Uterus (tissue), 2 donors: ENCODE measurements around the gene TMEM178A.

Experiments used
- CTCF ChIP-seq, 4 experiments: fragments of 200-600 bp in 2 of 4; fragments of 450-650 bp in 2 of 4; sonication (generic) in 2 of 4; IDR thresholded peaks; one replicate each; pipeline ENCODE4 v1.5.1; 2016 to 2019; ENCODE audit warnings: antibody characterized with exemption in 4 of 4, mild to moderate bottlenecking in 2 of 4, moderate library complexity in 1 of 4
- POLR2A ChIP-seq, 2 donors: fragments of 450-650 bp; IDR thresholded peaks; one replicate each; pipeline ENCODE4 v1.6.1; 2016; ENCODE audit warnings: antibody characterized with exemption in 2 of 2, mild to moderate bottlenecking in 1 of 2, moderate library complexity in 1 of 2

GRCh38 chr2:39732482-39732881 lies 66.8 kb downstream of the TMEM178A start:
- TF ChIP-seq CTCF (IDR thresholded peaks at IDR 0.05) (no peak), POLR2A (IDR thresholded peaks at IDR 0.05) (no peak)
